Activated T-helper 1 cell treated with anti-CD3 and anti-CD28 coated beads, Interleukin-2, amount 50 U/mL, for 16 hours (primary cell): ENCODE data around the gene ZBTB42.

Experiments
- DNase-seq, 2 donors: peaks; one replicate each; pipeline ENCODE4 v3.0.0-alpha.2; 2020; ENCODE audit warnings: low read depth in 1 of 2, low spot score in 1 of 2

Gene ZBTB42

GRCh38 chr14:104769324-104770071 lies 31.4 kb upstream of the ZBTB42 start:
- DNase-seq, result no peak

GRCh38 chr14:104770072-104770579 lies 30.8 kb upstream of the ZBTB42 start:
- no peak for DNase-seq

DNA sequence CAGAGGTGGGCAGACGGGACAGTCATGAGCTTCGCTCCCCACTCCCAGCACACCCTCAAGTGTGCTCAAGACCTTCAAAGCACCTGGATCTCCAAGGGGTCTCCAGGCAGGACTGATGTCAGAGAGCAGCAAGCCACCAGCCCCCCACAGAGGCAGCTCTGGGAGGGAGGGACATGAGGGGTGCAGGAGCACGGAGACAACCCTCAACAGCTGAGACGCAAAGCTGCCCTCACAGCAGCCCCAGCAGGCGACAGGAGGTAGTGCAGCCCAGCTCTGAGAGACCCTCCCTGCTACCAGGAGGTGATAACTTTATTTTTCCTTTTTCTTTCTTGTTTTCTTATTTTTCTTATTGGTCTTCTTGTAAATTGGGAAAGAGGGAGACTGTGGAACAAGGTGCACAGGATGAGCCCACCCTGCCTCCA lies 30.0 kb upstream of the ZBTB42 start:
- DNase-seq, result no peak

DNA sequence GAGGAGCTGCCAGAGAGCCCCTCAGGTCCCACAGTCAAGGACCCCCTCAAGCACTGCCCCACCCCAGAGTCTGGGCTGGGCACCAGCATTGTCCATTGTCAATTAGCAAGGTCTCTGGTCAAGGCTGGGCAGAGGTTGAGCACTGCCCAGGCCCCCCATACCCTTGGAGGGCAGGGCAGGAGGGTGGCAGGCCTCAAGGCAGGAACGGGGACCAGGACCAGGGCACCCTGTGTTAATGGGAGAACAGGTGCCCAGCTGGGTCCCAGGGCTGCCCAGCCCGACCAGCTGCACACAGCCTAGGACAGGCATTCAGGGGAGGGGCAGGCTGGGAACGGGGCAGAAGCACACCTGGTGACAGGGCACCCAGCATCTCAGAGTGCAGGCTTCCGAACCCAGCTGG lies 29.5 kb upstream of the ZBTB42 start:
- DNase-seq, result no peak

DNA sequence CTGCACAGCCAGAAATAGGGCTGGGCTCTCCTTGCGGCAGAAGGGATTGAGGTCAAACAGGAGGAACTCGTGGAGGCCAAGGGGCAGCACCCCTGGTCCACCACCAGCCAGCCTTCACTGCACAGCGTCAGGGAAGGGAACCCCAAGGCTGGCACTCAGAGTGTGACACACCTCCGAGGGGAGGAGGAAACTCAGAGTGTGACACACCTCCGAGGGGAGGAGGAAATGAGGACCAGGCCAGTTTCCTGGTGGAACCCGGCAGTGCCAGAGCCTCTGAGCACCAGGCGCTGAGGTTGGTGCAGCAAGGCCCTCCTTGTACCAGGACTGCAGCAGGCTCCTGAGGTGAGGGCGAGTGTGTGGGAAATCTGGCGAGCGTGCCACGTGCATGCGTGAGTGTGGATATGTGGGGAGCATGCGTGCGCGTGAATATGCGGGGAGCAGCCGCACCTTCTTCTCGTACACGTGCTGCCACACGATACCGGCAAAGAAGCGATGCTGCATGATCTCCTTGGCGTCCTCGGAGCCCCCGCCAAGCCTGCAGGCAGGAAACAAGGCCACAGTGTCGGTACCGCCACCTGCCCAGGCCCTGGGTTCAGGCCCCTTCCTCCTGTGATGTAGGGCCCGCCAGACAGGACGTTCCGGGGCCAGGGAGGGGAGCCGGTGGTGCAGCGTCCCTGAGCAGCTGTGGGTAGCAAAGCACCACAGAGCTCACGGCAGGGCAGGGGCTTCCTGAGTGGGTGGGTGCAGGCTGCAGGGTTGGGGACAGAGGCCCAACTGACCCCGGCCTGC lies 28.8 kb upstream of the ZBTB42 start:
- DNase-seq, result no peak

DNA sequence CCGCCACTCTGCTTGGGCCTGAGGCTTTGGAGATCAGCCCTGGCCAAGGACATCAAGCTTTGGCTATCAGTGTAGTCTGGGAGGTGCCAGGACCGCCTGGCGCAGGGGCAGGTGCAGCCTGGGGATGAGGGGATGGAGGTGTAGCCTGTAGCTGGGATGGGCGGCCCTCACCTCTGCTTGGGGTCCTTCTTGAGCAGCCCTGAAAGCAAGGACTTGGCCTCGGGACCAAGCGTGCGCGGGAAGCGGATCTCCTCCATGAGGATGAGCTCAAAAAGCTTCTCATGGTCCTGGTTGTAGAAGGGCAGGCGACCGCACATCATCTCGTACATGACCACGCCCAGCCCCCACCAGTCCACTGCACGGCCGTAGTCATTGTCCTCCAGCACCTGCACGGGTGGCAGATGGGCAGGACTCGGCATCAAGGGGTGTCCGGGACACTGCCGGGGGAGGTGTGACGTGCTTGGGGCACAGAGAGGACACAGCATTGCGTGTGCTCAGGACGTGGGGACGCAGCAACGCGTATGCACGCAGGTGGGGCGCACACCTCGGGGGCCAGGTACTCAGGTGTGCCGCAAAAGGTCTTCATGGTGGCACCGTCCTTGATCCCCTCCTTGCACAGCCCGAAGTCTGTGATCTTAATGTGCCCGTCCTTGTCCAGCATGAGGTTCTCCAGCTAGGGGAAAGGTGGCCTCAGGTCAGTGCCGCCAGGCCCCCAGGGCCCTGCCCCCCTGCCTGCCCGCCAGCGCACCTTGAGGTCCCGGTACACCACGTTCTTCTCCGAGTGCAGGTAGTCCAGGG lies 28.0 kb upstream of the ZBTB42 start:
- no peak for DNase-seq

DNA sequence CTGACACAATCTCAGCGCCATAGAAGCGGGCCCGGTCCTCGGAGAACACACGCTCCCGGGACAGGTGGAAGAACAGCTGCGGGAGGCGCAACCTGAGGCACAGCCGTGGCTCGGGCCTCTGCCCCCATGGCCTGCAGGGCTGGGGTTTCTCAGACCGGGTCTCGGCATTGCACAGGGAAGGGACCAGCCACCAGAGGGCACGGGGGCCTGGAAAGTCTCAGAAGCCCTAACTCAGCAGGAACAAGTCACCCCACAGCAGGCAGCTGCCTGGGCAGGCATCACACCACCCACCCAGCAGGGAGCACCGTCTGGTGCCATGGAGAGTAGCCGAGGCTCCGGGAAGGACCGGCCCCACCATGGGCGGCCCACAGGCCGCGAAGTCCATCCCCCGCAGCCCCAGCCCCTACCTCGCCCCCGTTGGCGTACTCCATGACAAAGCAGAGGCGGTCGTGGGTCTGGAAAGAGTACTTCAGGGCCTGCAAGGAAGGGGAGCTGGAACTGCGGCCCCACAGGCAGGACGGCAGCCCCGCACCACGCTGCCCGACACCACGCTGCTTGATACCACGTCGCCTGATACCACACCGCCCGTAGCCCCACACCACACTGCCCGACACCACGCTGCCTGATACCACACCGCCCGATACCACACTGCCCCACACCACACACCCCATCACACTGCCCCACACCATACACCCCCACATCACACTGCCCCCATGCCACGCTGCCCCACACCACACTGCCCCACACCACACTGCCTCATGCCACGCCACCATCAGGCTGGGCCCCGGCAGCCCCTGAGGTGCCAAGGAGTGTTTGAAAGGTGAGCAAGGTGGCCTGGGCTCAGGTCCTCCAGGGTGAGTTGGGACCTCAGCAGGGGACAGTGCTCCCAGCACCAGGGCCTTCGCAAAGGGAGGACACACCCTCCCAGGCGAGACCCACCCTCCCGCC lies 27.1 kb upstream of the ZBTB42 start:
- no peak for DNase-seq

GRCh38 chr14:104774453-104775072 lies 26.3 kb upstream of the ZBTB42 start:
- DNase-seq, result no peak

- no peak for DNase-seq
Observed at GRCh38 chr14:104775073-104775489, 25.8 kb upstream of the ZBTB42 start.

GRCh38 chr14:104776481-104776880 lies 24.4 kb upstream of the ZBTB42 start:
- no peak for DNase-seq

GRCh38 chr14:104776961-104777807 lies 23.7 kb upstream of the ZBTB42 start:
- no peak for DNase-seq

- no peak for DNase-seq
Observed at GRCh38 chr14:104777808-104778249, 23.1 kb upstream of the ZBTB42 start.

DNA sequence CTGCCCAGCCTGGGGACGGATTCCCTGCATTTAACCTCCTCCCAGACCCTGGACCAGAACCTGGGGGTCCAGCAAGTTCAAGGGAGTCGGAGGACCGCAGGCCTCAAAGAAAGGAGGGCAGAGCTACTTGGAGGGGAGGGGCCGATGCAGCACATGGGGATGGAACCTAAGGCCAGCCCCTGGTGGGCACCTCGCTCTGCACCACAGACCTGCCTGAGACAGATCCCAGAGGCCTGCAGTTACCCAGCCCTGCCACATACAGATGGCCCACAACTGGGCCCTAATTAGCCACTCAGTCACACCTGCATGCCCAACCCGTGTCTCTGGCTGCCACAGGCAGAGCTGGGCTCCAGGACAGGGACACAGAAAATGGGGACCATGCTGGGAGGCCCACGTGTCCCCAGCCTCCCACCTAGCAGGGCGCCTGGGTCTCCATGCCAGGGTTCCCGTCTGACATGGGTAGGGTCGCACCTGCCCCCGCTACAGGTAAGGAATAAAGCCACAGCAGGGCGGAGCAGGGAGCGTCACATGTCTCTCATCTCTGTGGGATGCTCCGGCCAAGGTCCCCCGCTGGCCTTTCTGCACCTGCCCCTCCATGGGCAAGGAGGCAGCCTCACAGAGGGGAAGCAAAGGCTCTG lies 22.1 kb upstream of the ZBTB42 start:
- no peak for DNase-seq

DNA sequence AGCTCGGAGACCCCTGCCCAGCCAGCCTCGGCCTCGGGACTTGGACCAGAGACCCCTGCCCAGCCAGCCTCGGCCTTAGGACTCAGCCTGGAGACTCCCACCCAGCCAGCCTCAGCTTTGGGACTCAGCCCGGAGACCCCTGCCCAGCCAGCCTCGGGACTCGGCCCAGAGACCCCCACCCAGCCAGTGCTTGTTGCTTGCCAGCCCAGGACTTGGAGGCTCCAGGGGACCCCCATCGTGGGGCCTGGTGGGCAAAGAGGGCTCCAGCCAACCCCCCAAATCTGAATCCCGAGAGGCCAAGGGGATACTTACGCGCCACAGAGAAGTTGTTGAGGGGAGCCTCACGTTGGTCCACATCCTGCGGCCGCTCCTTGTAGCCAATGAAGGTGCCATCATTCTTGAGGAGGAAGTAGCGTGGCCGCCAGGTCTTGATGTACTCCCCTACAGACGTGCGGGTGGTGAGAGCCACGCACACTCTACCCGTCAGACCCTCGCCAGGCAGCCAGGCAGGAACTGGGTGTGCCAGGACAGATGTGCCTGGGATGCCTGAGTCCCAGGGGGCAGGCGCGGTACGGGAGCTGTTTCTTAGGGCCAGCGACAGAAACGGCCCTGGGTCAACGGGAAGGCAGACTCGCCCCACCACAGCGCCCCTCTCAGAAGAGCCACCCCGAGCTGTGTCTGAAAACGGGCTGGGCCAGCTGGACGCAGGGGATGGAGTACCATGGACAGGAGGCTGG lies 21.0 kb upstream of the ZBTB42 start:
- DNase-seq, result no peak

DNA sequence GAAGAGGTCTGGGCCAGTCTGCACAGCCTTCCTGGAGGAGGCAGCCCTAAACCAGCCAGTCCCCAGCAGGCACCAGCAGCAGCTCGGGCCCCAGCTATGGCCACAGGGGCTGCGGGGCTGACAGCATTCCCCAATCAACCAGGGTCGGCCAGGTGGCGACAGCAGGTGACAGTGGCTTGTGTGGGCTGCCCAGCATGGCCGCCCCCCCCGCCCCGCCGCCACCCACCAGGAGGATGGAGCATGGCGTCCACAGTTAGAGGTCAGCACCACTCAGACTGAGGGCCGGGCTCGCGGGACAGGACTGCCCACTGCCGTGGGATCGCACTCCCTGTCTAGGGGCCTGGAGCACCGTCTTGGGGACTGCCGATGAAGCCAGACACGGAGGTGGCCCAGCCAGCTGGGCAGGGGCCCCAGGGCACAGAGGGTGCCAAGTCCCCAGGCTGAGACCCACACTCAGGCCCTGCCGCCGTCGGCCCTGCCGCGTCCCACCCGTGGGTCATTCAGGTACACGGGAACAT lies 20.3 kb upstream of the ZBTB42 start:
- DNase-seq, result no peak

DNA sequence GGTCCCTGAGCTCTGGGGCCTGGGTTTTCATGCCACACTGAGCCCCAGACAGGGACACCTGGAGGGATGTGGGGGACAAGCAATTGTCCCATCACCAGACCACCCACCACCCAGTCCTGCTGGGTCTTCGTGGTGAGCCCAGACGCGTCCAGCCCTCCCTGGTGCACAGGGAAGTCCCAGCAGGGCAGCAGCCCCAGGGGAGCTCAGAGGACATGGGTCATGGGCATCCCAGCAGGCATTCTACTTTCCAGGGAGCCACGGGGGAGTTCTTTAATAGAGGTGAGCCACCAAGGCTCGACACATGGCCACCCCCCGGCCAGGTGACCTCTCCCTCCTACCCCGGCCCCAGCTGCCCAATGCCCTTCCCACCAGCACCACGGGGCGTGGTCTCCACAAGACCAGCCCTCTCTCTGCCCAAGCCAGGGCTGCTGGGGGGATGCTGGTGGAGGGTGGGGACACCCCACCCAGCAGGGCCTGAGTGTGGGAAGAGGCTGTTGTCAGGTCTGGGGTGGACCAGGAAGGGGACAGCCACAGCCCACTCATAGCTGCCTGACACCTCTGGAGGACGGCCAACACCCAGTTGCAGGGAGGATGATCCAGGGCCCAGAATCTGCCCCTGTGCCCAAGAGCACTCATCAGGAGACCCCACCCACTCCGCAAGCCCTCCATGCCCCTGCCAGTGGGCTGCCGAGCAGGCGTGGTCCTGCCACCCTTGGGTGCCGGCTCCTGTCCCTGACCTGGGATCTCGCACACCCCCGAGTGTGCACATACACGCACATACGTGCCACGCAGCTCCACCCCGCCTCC lies 19.4 kb upstream of the ZBTB42 start:
- DNase-seq, result no peak
